ENCODE results near the gene OTOS. TPM values are rescaled to one million over a fixed set of nuclear protein-coding genes. Genes with fewer than 3 reads are reported as not detected.
A peak's percentile ranks its signal among the peaks of the same experiment; 100 is the strongest.

The OTOS gene
- total RNA-seq (not detected), polyA plus RNA-seq (not detected)

GRCh38 chr2:240140511-240140910 is at the start of gene OTOS:
OTOS (minus strand) TSS chr2:240140658; CDS start chr2:240140326, 332 bp downstream.
- DNase-seq: no peak
- no peak within 1 kb of the TSS for H3K27ac ChIP-seq (ENCODE audit: low read depth, low read length)
- H3K9me3 ChIP-seq (ENCODE audit: low read length): no peaks in the 10 kb centered on the region
- no peaks in the 10 kb centered on the region for H3K36me3 ChIP-seq (ENCODE audit: insufficient read depth, low read length)
- H3K27me3 Mint-ChIP-seq: peaks cover 0 to 2% of the 10 kb centered on the region in 2 donors
- ChIA-PET POLR2A (no interaction called here), CTCF (interaction anchor here (7.1 kb wide), 1 partner anchor 81 kb away, joined by 96 read pairs; no protein-coding TSS in a partner anchor)
- no peak within 1 kb of the TSS for H3K4me3 ChIP-seq (ENCODE audit: low read length)
- H3K4me1 ChIP-seq (ENCODE audit: insufficient read depth, low read length): peaks cover 15% of the 10 kb centered on the region
- H3K4me1 Mint-ChIP-seq: peaks cover 9 to 19% (median 10%) of the 10 kb centered on the region in 3 donors
- no peaks in the 10 kb centered on the region for H3K27me3 ChIP-seq (ENCODE audit: insufficient read depth, low read length, poor library complexity, severe bottlenecking)
- H3K4me3 Mint-ChIP-seq: peak within 1 kb of the TSS in 2 of 7 donors; percentile 23 to 34
- peaks cover 0 to 5% (median 0%) of the 10 kb centered on the region in 3 donors for H3K36me3 Mint-ChIP-seq
- peak within 1 kb of the TSS in 1 of 8 donors; percentile 60 for H3K27ac Mint-ChIP-seq
- no peaks in the 10 kb centered on the region for H3K9me3 Mint-ChIP-seq

DNA sequence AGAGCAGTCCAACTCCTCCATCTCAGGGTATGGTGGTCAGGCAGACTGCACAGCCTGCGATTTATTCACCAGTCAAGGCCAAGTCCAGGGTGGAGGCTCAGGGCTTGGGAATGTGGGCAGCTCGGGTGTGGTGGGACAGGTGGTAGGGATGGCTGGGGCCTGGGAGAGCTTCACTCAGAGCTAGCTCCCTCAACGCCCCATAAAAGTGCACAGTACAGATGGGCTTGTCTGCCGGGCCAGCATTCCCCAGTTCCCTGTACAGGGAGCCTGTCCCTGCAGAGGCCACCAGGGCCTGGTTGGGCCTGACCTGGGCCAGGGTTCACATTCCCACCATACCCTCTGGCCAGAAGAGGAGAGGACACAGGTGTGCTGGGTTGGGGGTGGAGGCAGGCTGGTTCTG is 49.2 kb upstream of the OTOS start:
- ChIA-PET CTCF (no interaction called here), POLR2A (no interaction called here)
- Mint-ChIP-seq H3K36me3 (no peaks in the 10 kb centered on the region), H3K9me3 (peaks cover 0 to 10% (median 9%) of the 10 kb centered on the region in 5 donors), H3K4me3 (no peak overlapping the region), H3K4me1 (no peaks in the 10 kb centered on the region), H3K27me3 (peaks cover 12 to 39% of the 10 kb centered on the region in 2 donors), H3K27ac (no peak overlapping the region)
- Histone ChIP-seq H3K4me1 (ENCODE audit: insufficient read depth, low read length) (no peaks in the 10 kb centered on the region), H3K27me3 (ENCODE audit: insufficient read depth, low read length, poor library complexity, severe bottlenecking) (no peaks in the 10 kb centered on the region), H3K9me3 (ENCODE audit: low read length) (no peaks in the 10 kb centered on the region), H3K36me3 (ENCODE audit: insufficient read depth, low read length) (no peaks in the 10 kb centered on the region), H3K27ac (ENCODE audit: low read depth, low read length) (no peak overlapping the region), H3K4me3 (ENCODE audit: low read length) (no peak overlapping the region)
- no peak for DNase-seq

GRCh38 chr2:240187989-240188590 is 47.6 kb upstream of the OTOS start:
- H3K9me3 Mint-ChIP-seq: peaks cover 0 to 10% (median 9%) of the 10 kb centered on the region in 5 donors
- H3K4me3 Mint-ChIP-seq: no peak overlapping the region
- H3K36me3 ChIP-seq (ENCODE audit: insufficient read depth, low read length): no peaks in the 10 kb centered on the region
- no peaks in the 10 kb centered on the region for H3K4me1 Mint-ChIP-seq
- no peaks in the 10 kb centered on the region for H3K9me3 ChIP-seq (ENCODE audit: low read length)
- no peak for DNase-seq
- CTCF ChIA-PET: no interaction called here
- H3K27ac ChIP-seq (ENCODE audit: low read depth, low read length): no peak overlapping the region
- H3K4me3 ChIP-seq (ENCODE audit: low read length): no peak overlapping the region
- H3K36me3 Mint-ChIP-seq: no peaks in the 10 kb centered on the region
- H3K27me3 Mint-ChIP-seq: peaks cover 15 to 42% of the 10 kb centered on the region in 2 donors
- no peaks in the 10 kb centered on the region for H3K27me3 ChIP-seq (ENCODE audit: insufficient read depth, low read length, poor library complexity, severe bottlenecking)
- POLR2A ChIA-PET: no interaction called here
- no peaks in the 10 kb centered on the region for H3K4me1 ChIP-seq (ENCODE audit: insufficient read depth, low read length)
- H3K27ac Mint-ChIP-seq: no peak overlapping the region

DNA sequence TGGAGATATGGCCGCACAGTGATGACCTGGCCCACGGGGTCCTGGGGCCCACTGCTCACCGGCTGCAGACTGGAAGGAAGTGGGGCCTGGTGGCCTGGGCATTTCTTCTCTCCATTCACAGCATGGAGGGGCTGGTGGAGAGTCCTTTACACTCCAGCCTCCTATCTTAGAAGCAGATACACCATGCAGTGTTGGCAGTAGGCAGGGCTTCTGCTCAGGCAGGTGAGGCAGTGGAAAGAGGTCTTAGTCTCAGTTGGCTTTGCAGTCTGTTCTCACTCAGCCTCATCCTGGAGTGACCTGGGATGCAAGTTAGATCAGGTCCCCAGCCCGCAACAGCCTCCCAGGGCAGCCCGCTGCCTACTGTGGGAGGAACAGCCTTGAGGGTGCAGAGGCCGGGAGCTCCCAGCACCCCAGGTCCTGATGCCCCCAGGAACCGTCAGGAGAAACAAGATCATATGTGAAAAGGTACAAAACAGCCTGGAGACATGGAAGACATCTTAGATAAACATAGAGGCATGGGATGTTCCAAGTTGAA is 45.8 kb upstream of the OTOS start:
- Mint-ChIP-seq H3K27me3 (peaks cover 12 to 38% of the 10 kb centered on the region in 2 donors), H3K4me3 (no peak overlapping the region), H3K9me3 (peaks cover 0 to 10% (median 9%) of the 10 kb centered on the region in 5 donors), H3K27ac (no peak overlapping the region), H3K4me1 (no peaks in the 10 kb centered on the region), H3K36me3 (no peaks in the 10 kb centered on the region)
- H3K9me3 ChIP-seq (ENCODE audit: low read length): no peaks in the 10 kb centered on the region
- DNase-seq: no peak
- H3K27me3 ChIP-seq (ENCODE audit: insufficient read depth, low read length, poor library complexity, severe bottlenecking): no peaks in the 10 kb centered on the region
- H3K4me3 ChIP-seq (ENCODE audit: low read length): no peak overlapping the region
- POLR2A ChIA-PET: no interaction called here
- no peaks in the 10 kb centered on the region for H3K36me3 ChIP-seq (ENCODE audit: insufficient read depth, low read length)
- H3K4me1 ChIP-seq (ENCODE audit: insufficient read depth, low read length): no peaks in the 10 kb centered on the region
- no peak overlapping the region for H3K27ac ChIP-seq (ENCODE audit: low read depth, low read length)
- CTCF ChIA-PET: no interaction called here

GRCh38 chr2:240184656-240185055 is 44.2 kb upstream of the OTOS start:
- H3K27ac Mint-ChIP-seq: no peak overlapping the region
- H3K9me3 Mint-ChIP-seq: peaks cover 0 to 10% (median 9%) of the 10 kb centered on the region in 5 donors
- no peaks in the 10 kb centered on the region for H3K36me3 ChIP-seq (ENCODE audit: insufficient read depth, low read length)
- no peaks in the 10 kb centered on the region for H3K36me3 Mint-ChIP-seq
- no peaks in the 10 kb centered on the region for H3K27me3 ChIP-seq (ENCODE audit: insufficient read depth, low read length, poor library complexity, severe bottlenecking)
- no peak for DNase-seq
- H3K4me3 Mint-ChIP-seq: no peak overlapping the region
- POLR2A ChIA-PET: no interaction called here
- H3K9me3 ChIP-seq (ENCODE audit: low read length): no peaks in the 10 kb centered on the region
- H3K4me1 Mint-ChIP-seq: no peaks in the 10 kb centered on the region
- no peaks in the 10 kb centered on the region for H3K4me1 ChIP-seq (ENCODE audit: insufficient read depth, low read length)
- CTCF ChIA-PET: no interaction called here
- H3K27me3 Mint-ChIP-seq: peaks cover 15 to 45% of the 10 kb centered on the region in 2 donors
- no peak overlapping the region for H3K27ac ChIP-seq (ENCODE audit: low read depth, low read length)
- no peak overlapping the region for H3K4me3 ChIP-seq (ENCODE audit: low read length)

DNA sequence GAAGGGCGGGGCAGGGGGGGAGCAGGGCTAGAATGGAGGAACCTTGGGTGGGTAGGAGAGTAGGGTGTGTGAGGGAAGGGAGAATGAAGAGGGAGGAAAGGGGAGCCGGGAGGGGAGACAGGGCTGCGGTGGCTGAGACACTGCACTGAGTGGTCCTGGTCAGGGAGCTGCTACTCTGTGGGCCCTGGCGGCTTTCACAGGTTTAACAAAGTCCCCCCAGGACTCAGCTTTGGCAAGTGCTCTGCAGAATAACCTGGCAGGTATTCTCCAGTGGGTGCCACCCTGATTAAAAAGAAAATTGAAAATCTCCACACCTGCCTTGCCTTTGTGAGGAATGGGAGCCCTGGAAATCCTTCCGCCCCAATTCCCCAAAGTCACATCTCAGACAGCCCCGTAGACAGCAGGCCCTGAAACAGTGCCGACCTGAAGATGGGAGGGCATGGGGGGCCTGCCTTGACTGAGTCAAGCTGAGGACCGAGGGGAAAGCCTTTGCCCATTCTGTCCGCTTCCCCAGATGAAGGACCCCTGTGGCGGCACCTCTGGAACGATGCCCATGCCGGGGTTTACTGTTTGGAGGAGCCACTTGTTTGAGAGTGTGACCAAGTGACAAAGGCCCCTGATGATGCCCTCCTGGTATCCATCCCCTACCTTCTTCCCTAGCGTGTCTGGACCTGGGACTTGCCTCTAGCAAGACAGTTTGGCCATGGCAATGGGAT is 43.6 kb upstream of the OTOS start:
- H3K9me3 Mint-ChIP-seq: peaks cover 0 to 10% (median 9%) of the 10 kb centered on the region in 5 donors
- no peaks in the 10 kb centered on the region for H3K4me1 Mint-ChIP-seq
- no peak overlapping the region for H3K4me3 ChIP-seq (ENCODE audit: low read length)
- no peak overlapping the region for H3K27ac Mint-ChIP-seq
- peaks cover 15 to 45% of the 10 kb centered on the region in 2 donors for H3K27me3 Mint-ChIP-seq
- no peaks in the 10 kb centered on the region for H3K36me3 Mint-ChIP-seq
- H3K4me3 Mint-ChIP-seq: no peak overlapping the region
- no peak for DNase-seq
- no peaks in the 10 kb centered on the region for H3K9me3 ChIP-seq (ENCODE audit: low read length)
- H3K27me3 ChIP-seq (ENCODE audit: insufficient read depth, low read length, poor library complexity, severe bottlenecking): no peaks in the 10 kb centered on the region
- H3K27ac ChIP-seq (ENCODE audit: low read depth, low read length): no peak overlapping the region
- H3K4me1 ChIP-seq (ENCODE audit: insufficient read depth, low read length): no peaks in the 10 kb centered on the region
- ChIA-PET POLR2A (no interaction called here), CTCF (interaction anchor here (1.2 kb wide), 1 partner anchor 31 kb away, joined by 3 read pairs; no protein-coding TSS in a partner anchor)
- H3K36me3 ChIP-seq (ENCODE audit: insufficient read depth, low read length): no peaks in the 10 kb centered on the region

DNA sequence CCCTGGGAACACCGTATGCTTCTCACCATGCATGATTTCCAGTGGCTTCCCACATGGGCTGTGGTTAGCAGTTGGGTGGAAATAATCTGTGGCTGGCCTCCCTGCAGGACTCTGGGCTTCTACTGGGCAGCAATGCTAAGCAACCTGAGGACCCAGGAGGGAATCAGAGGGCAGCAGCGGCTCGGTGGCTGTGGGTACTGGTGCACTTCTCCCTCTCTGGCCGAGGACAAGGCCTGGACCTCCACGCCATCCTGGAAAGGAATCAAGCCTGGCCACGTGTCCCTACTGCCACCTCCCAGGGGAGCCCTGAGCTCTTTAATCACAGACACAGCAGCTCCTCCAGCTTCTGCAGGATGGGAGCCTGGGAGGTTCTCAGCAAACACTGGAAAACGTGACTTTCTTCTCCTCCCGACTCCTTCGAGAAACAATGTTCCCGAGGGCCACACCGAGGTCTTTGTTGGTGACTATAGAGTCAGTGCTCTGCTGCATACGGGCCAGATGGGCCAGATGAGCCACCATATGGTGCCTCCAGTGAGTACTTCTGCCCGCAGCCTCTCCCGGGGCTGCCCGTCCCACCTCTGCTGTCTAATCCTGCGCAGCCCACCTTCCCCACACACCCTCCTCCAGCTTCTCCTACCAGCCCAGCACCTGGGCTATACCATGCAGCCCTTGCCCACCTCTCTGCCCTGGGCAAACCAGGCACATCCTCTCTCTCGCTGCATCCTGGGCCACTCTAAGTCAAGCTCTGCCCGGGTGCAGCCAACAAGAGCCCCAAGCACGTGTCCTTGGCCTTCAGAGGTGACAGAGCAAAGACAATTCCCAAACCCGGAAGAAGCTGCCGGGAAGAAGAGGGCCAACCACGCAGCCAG is 42.8 kb upstream of the OTOS start:
- peaks cover 0 to 9% (median 6%) of the 10 kb centered on the region in 5 donors for H3K9me3 Mint-ChIP-seq
- peaks cover 3% of the 10 kb centered on the region for H3K27me3 ChIP-seq (ENCODE audit: insufficient read depth, low read length, poor library complexity, severe bottlenecking)
- H3K27ac Mint-ChIP-seq: no peak overlapping the region
- no peak for DNase-seq
- H3K4me1 ChIP-seq (ENCODE audit: insufficient read depth, low read length): no peaks in the 10 kb centered on the region
- H3K27ac ChIP-seq (ENCODE audit: low read depth, low read length): no peak overlapping the region
- ChIA-PET POLR2A (no interaction called here), CTCF (interaction anchor here (1.2 kb wide), 1 partner anchor 30 kb away, joined by 3 read pairs; no protein-coding TSS in a partner anchor)
- no peaks in the 10 kb centered on the region for H3K36me3 Mint-ChIP-seq
- no peaks in the 10 kb centered on the region for H3K4me1 Mint-ChIP-seq
- H3K9me3 ChIP-seq (ENCODE audit: low read length): no peaks in the 10 kb centered on the region
- no peaks in the 10 kb centered on the region for H3K36me3 ChIP-seq (ENCODE audit: insufficient read depth, low read length)
- peaks cover 17 to 49% of the 10 kb centered on the region in 2 donors for H3K27me3 Mint-ChIP-seq
- no peak overlapping the region for H3K4me3 Mint-ChIP-seq
- H3K4me3 ChIP-seq (ENCODE audit: low read length): no peak overlapping the region
